G401 (cell line): ENCODE measurements around the gene NAALADL1. TPM values are rescaled to one million over a fixed set of nuclear protein-coding genes. Genes with fewer than 3 reads are reported as not detected.

Experiments
- DNase-seq: peaks from one replicate; pipeline ENCODE4 v3.0.0-alpha.2; 2015; ENCODE audit warnings: low spot score
- in situ Hi-C: cut with HindIII; loops from 2 replicates; pipeline ENCODE4 v1.10.0; 2016; ENCODE audit warnings: low sequenced_read_pairs, mixed read lengths
- total RNA-seq: library from RNA; depleted of rRNA; stranded (reverse); fragments of >200 nt; shearing (Covaris generic); gene quantifications from 2 replicates; pipeline ENCODE4 v1.2.3, GENCODE V29; 2014; rRNA removed

Gene NAALADL1
- total RNA-seq: not detected in 2 replicates

- in situ Hi-C loops: no loop called here
Observed at GRCh38 chr11:65058419-65059054, at the start of gene NAALADL1. Gene NAALADL1, minus strand, starts transcription at chr11:65058553. Its CDS starts 32 bp downstream, at chr11:65058521.

GRCh38 chr11:65107751-65108468, 49.6 kb upstream of the NAALADL1 start:
- in situ Hi-C loops: no loop called here
- no peak for DNase-seq

More at GRCh38 chr11:65058419-65059054, at the start of gene NAALADL1:
- no peak for DNase-seq

- no peak for DNase-seq
- in situ Hi-C loops: no loop called here
Observed at GRCh38 chr11:65107078-65107477, 48.7 kb upstream of the NAALADL1 start.

- no peak for DNase-seq
- in situ Hi-C loops: no loop called here
Observed at GRCh38 chr11:65104628-65105027, 46.3 kb upstream of the NAALADL1 start.

GRCh38 chr11:65103476-65103875, 45.1 kb upstream of the NAALADL1 start:
- in situ Hi-C loops: no loop called here
- DNase-seq: no peak

GRCh38 chr11:65102142-65103095, 44.1 kb upstream of the NAALADL1 start:
- in situ Hi-C loops: no loop called here
- DNase-seq: no peak

GRCh38 chr11:65100674-65101350, 42.5 kb upstream of the NAALADL1 start:
- in situ Hi-C loops: no loop called here
- DNase-seq: no peak

GRCh38 chr11:65096926-65097325, 38.6 kb upstream of the NAALADL1 start:
- in situ Hi-C loops: no loop called here
- DNase-seq: no peak

GRCh38 chr11:65095974-65096806, 37.8 kb upstream of the NAALADL1 start, which contains the start of gene VPS51:
Gene VPS51, plus strand, starts transcription at chr11:65096214. Its CDS starts 37 bp downstream, at chr11:65096251.
- peak; percentile 90 for DNase-seq
- in situ Hi-C loops: no loop called here

GRCh38 chr11:65095427-65095826, 37.1 kb upstream of the NAALADL1 start:
- DNase-seq: no peak
- in situ Hi-C loops: no loop called here

- no peak for DNase-seq
- in situ Hi-C loops: no loop called here
Observed at GRCh38 chr11:65090628-65091027, 32.3 kb upstream of the NAALADL1 start.

- in situ Hi-C loops: no loop called here
Observed at GRCh38 chr11:65089621-65090020, 31.3 kb upstream of the NAALADL1 start.

GRCh38 chr11:65087827-65088226, 29.5 kb upstream of the NAALADL1 start:
- no peak for DNase-seq
- in situ Hi-C loops: no loop called here

More at GRCh38 chr11:65089621-65090020, 31.3 kb upstream of the NAALADL1 start:
- no peak for DNase-seq

GRCh38 chr11:65087216-65087615, 28.9 kb upstream of the NAALADL1 start:
- in situ Hi-C loops: no loop called here
- DNase-seq: no peak

- no peak for DNase-seq
- in situ Hi-C loops: no loop called here
Observed at GRCh38 chr11:65086809-65087208, 28.5 kb upstream of the NAALADL1 start.

- no peak for DNase-seq
- in situ Hi-C loops: no loop called here
Observed at GRCh38 chr11:65085446-65085845, 27.1 kb upstream of the NAALADL1 start.

- no peak for DNase-seq
- in situ Hi-C loops: no loop called here
Observed at GRCh38 chr11:65084598-65085375, 26.4 kb upstream of the NAALADL1 start.
